Right atrium auricular region (tissue), 2 donors: Measurements from ENCODE around the gene CAMK1G. TPM values are rescaled to one million over a fixed set of nuclear protein-coding genes. Genes with fewer than 3 reads are reported as not detected.

Source experiments
- DNase-seq: peaks from one replicate; pipeline ENCODE4 v3.0.0-alpha.2; 2019; ENCODE audit warnings: low spot score
- H3K27ac ChIP-seq, 2 donors: fragments of 200-600 bp; sonication (generic); 1 replicate in 1 of 2; 2 replicates in 1 of 2; pipeline ENCODE4 v1.5.1; 2016 to 2019
- H3K27me3 ChIP-seq, 2 donors: fragments of 200-600 bp; sonication (generic); one replicate each; pipeline versions ENCODE4 v1.5.1 to v1.6.0; 2017 to 2019
- H3K36me3 ChIP-seq: fragments of 200-600 bp; sonication (generic); one replicate; pipeline ENCODE4 v1.5.1; 2016
- H3K4me1 ChIP-seq, 2 donors: fragments of 200-600 bp; sonication (generic); one replicate each; pipeline versions ENCODE4 v1.5.1 to v1.6.0; 2017 to 2019
- H3K4me3 ChIP-seq, 2 donors: fragments of 200-600 bp; sonication (generic); 1 replicate in 1 of 2; 2 replicates in 1 of 2; pipeline ENCODE4 v1.5.1; 2017 to 2019; ENCODE audit warnings: mild to moderate bottlenecking in 1 of 2, moderate library complexity in 1 of 2
- H3K9me3 ChIP-seq, 2 donors: fragments of 200-600 bp; sonication (generic); one replicate each; pipeline ENCODE4 v1.5.1; 2019
- CTCF ChIP-seq, 2 donors: fragments of 200-600 bp; sonication (generic); IDR thresholded peaks; one replicate each; pipeline ENCODE4 v1.5.1; 2019; ENCODE audit warnings: antibody characterized with exemption in 2 of 2
- total RNA-seq, 2 donors: library from RNA; depleted of rRNA; stranded (reverse); fragments of >200 nt; gene quantifications; one replicate each; pipeline ENCODE4 v1.1.0, GENCODE V29; 2016

The CAMK1G gene
- total RNA-seq, 2 donors from 2014 or later = 0.28 TPM; not detected in 1

GRCh38 chr1:209642816-209643215 is 59.3 kb downstream of the CAMK1G start:
- no peak for TF ChIP-seq CTCF (IDR thresholded peaks at IDR 0.05)
- no peaks in the 10 kb centered on the region for H3K27me3 ChIP-seq
- peaks cover 0 to 69% of the 10 kb centered on the region in 2 donors for H3K4me1 ChIP-seq
- DNase-seq = no peak
- no peak overlapping the region for H3K4me3 ChIP-seq
- H3K9me3 ChIP-seq = no peaks in the 10 kb centered on the region
- H3K36me3 ChIP-seq = no peaks in the 10 kb centered on the region
- peak overlapping the region; percentile 86 to 93 for H3K27ac ChIP-seq

- DNase-seq = no peak
- peak overlapping the region; percentile 86 to 93 for H3K27ac ChIP-seq
- peaks cover 0 to 75% of the 10 kb centered on the region in 2 donors for H3K4me1 ChIP-seq
- no peaks in the 10 kb centered on the region for H3K36me3 ChIP-seq
- TF ChIP-seq CTCF (IDR thresholded peaks at IDR 0.05) = no peak
- no peaks in the 10 kb centered on the region for H3K27me3 ChIP-seq
- H3K9me3 ChIP-seq = no peaks in the 10 kb centered on the region
- H3K4me3 ChIP-seq = no peak overlapping the region
Observed at GRCh38 chr1:209643285-209644020, 59.9 kb downstream of the CAMK1G start.

DNA sequence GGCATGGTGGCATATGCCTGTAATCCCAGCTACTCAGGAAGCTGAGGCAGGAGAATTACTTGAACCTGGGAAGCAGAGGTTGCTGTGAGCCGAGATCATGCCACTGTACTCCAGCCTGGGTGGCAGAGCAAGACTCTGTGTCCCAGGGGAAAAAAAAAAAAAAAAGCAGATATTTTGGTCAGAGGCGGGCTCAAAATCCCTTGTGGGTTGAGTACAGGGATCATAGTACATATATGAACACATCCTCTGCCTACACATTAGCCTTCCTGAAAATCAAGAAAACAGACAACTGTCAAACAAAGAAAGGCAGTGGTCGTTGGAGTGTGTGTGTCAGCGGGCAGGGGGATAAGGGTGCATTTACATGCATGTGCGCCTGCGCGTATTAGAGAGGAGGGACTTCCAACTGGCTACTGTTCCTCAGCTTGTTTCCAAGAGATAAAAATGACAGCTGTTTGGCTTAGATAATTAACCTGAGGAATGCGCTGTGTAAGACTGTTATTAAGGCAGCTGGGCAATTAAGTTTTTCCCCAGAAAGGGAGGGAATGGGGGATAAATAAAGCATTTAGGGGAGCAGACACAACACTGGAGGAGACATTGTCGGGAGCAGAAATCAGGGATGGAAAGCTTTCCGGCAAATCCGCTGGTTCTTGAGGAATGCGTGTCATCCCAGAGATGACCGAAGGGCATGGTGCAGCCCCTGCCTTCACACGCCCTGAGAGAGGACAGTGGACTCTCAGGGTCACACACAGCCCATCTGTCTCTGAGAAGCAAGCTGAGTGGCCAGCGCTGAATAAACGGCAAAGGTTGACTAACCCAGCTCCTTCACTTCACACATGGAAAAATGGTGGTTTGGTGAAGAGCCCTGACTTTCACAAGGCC is 62.3 kb downstream of the CAMK1G start:
- no peak overlapping the region for H3K4me3 ChIP-seq
- H3K4me1 ChIP-seq = peaks cover 0 to 96% of the 10 kb centered on the region in 2 donors
- no peaks in the 10 kb centered on the region for H3K9me3 ChIP-seq
- no peak for DNase-seq
- peak overlapping the region; percentile 60 to 93 for H3K27ac ChIP-seq
- H3K27me3 ChIP-seq = no peaks in the 10 kb centered on the region
- H3K36me3 ChIP-seq = no peaks in the 10 kb centered on the region
- TF ChIP-seq CTCF (IDR thresholded peaks at IDR 0.05) = no peak

DNA sequence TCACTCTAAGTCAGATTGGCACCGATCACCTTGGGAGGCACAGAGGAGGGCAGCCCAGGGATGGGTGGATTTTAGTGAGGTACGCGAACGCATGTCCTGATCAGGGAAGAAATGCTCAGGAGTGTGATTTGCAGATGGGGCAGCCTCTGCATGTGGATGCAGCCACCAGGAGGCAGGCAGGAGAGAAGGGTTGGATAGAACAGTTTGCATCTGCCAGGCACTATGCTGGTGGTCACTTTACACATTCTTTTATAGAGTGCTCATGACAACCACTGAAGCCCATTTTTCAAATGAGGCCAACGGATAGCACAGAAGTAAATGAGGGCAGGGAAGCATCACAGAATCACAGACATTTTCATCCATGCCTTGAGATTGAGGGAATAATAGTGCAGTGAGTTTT is 63.0 kb downstream of the CAMK1G start:
- Histone ChIP-seq H3K36me3 (no peaks in the 10 kb centered on the region), H3K27ac (peak overlapping the region in 1 of 2 donors; percentile 93), H3K9me3 (no peaks in the 10 kb centered on the region), H3K4me3 (no peak overlapping the region), H3K4me1 (peaks cover 0 to 96% of the 10 kb centered on the region in 2 donors), H3K27me3 (no peaks in the 10 kb centered on the region)
- no peak for DNase-seq
- no peak for TF ChIP-seq CTCF (IDR thresholded peaks at IDR 0.05)

- H3K27ac ChIP-seq = peak overlapping the region in 1 of 2 donors; percentile 33
Observed at GRCh38 chr1:209647156-209647555, 63.6 kb downstream of the CAMK1G start.

More at GRCh38 chr1:209647156-209647555, 63.6 kb downstream of the CAMK1G start:
- no peaks in the 10 kb centered on the region for H3K36me3 ChIP-seq
- no peak overlapping the region for H3K4me3 ChIP-seq
- peaks cover 0 to 94% of the 10 kb centered on the region in 2 donors for H3K4me1 ChIP-seq
- no peak for DNase-seq
- TF ChIP-seq CTCF (IDR thresholded peaks at IDR 0.05) = no peak
- H3K9me3 ChIP-seq = no peaks in the 10 kb centered on the region
- H3K27me3 ChIP-seq = no peaks in the 10 kb centered on the region
